ENCODE data around the gene RNF31. TPM values are rescaled to one million over a fixed set of nuclear protein-coding genes. Genes with fewer than 3 reads are reported as not detected.

RNF31 gene
- polyA plus RNA-seq, 1 of the 3 experiments (the other 2 are of a cell fraction), result 19.2 TPM

DNA sequence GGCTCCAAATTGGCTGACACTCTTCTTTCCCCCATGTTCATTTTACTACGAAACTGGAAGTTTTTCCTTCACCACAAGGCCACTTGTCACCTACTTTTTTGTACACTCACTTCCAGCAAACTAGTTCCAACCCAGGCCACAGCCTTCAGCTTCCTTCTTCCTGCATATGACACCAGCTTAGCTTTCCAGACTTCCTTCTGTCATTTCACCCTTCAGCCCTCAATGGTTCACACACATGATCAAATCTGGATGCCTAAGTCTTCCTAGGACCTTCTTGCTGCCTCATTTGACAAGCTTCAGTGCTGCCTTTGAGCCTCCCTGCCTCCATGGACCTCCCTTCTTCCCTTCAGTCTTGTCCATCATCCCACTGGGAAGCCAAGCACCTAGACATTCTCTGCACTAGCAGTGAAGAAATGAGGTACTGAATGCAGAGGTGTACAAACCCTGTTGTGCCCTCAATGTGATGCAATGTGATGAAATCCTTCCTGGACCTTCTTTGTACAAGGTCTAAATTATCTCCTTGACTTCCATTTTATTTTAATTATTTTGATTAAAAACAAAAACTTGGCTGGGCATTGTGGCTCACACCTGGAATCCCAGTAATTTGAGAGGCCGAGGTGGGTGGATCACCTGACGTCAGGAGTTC, 20.3 kb downstream of the RNF31 start:
- CTCF ChIA-PET, result interaction anchor here (1.7 kb wide), 1 partner anchor 17 kb away, joined by 6 read pairs; no protein-coding TSS in a partner anchor

More for the DNA sequence above, 20.3 kb downstream of the RNF31 start:
- H3K9me2 ChIP-seq, result no peaks in the 10 kb centered on the region
- H2AFZ ChIP-seq (ENCODE audit: low read depth), result no peak overlapping the region
- H3K27me3 ChIP-seq (ENCODE audit: insufficient read depth), result no peaks in the 10 kb centered on the region
- H3K4me3 ChIP-seq (ENCODE audit: low read depth in 2 of 2, low read length in 1 of 2), result no peak overlapping the region
- H3K4me1 ChIP-seq (ENCODE audit: control insufficient read depth in 1 of 2, insufficient read depth in 2 of 2, low read depth in 1 of 2, low read length in 1 of 2), result peaks cover 0 to 6% of the 10 kb centered on the region in 2 experiments; a peak in 1 of 4 replicates
- no peak overlapping the region for H3K27ac ChIP-seq (ENCODE audit: low read depth in 2 of 2, low read length in 1 of 2)
- H3K36me3 ChIP-seq (replicated peaks in 1 of 2; ENCODE audit: control insufficient read depth in 1 of 2, insufficient read depth in 2 of 2, low read length in 1 of 2), result peaks cover 16 to 40% of the 10 kb centered on the region in 2 experiments
- H3K4me2 ChIP-seq, result no peak overlapping the region
- no peaks in the 10 kb centered on the region for H4K20me1 ChIP-seq (ENCODE audit: insufficient read depth)
- TF ChIP-seq, protein P1, sequence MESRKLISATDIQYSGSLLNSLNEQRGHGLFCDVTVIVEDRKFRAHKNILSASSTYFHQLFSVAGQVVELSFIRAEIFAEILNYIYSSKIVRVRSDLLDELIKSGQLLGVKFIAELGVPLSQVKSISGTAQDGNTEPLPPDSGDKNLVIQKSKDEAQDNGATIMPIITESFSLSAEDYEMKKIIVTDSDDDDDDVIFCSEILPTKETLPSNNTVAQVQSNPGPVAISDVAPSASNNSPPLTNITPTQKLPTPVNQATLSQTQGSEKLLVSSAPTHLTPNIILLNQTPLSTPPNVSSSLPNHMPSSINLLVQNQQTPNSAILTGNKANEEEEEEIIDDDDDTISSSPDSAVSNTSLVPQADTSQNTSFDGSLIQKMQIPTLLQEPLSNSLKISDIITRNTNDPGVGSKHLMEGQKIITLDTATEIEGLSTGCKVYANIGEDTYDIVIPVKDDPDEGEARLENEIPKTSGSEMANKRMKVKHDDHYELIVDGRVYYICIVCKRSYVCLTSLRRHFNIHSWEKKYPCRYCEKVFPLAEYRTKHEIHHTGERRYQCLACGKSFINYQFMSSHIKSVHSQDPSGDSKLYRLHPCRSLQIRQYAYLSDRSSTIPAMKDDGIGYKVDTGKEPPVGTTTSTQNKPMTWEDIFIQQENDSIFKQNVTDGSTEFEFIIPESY (IDR thresholded peaks at IDR 0.05; ENCODE audit: borderline replicate concordance, low read depth), result no peak
- TF ChIP-seq, protein P2, sequence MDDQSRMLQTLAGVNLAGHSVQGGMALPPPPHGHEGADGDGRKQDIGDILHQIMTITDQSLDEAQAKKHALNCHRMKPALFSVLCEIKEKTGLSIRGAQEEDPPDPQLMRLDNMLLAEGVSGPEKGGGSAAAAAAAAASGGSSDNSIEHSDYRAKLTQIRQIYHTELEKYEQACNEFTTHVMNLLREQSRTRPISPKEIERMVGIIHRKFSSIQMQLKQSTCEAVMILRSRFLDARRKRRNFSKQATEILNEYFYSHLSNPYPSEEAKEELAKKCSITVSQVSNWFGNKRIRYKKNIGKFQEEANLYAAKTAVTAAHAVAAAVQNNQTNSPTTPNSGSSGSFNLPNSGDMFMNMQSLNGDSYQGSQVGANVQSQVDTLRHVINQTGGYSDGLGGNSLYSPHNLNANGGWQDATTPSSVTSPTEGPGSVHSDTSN (IDR thresholded peaks at IDR 0.05), result no peak
- TF ChIP-seq FOXM1 (IDR thresholded peaks at IDR 0.05; ENCODE audit: low read depth), result no peak
- TF ChIP-seq CHD2 (IDR thresholded peaks at IDR 0.05; ENCODE audit: low read length, partially characterized antibody), result no peak
- TF ChIP-seq GABPA (IDR thresholded peaks at IDR 0.05; ENCODE audit: low read depth), result no peak
- TF ChIP-seq SMC3 (IDR thresholded peaks at IDR 0.05; ENCODE audit: low read depth, low read length), result no peak
- TF ChIP-seq, protein P3, sequence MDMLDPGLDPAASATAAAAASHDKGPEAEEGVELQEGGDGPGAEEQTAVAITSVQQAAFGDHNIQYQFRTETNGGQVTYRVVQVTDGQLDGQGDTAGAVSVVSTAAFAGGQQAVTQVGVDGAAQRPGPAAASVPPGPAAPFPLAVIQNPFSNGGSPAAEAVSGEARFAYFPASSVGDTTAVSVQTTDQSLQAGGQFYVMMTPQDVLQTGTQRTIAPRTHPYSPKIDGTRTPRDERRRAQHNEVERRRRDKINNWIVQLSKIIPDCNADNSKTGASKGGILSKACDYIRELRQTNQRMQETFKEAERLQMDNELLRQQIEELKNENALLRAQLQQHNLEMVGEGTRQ (IDR thresholded peaks at IDR 0.05; ENCODE audit: borderline replicate concordance, low read depth, low read length), result no peak
- TF ChIP-seq MEF2A (IDR thresholded peaks at IDR 0.05; ENCODE audit: borderline replicate concordance, low read depth), result no peak
- no peak for TF ChIP-seq RCOR1 (IDR thresholded peaks at IDR 0.05; ENCODE audit: low read length)
- TF ChIP-seq POLR2AphosphoS5 (IDR thresholded peaks at IDR 0.05; ENCODE audit: low read depth, low read length), result no peak
- TF ChIP-seq ELF1 (IDR thresholded peaks at IDR 0.05), result no peak
- no peak for TF ChIP-seq NFIC (IDR thresholded peaks at IDR 0.05; ENCODE audit: borderline replicate concordance)
- TF ChIP-seq SIN3A (IDR thresholded peaks at IDR 0.05; ENCODE audit: borderline replicate concordance, low read depth, low read length), result no peak
- no peak for TF ChIP-seq RFX5 (IDR thresholded peaks at IDR 0.05; ENCODE audit: low read length)
- TF ChIP-seq RAD21 (IDR thresholded peaks at IDR 0.05; ENCODE audit: low read length), result no peak
- TF ChIP-seq, protein P4, sequence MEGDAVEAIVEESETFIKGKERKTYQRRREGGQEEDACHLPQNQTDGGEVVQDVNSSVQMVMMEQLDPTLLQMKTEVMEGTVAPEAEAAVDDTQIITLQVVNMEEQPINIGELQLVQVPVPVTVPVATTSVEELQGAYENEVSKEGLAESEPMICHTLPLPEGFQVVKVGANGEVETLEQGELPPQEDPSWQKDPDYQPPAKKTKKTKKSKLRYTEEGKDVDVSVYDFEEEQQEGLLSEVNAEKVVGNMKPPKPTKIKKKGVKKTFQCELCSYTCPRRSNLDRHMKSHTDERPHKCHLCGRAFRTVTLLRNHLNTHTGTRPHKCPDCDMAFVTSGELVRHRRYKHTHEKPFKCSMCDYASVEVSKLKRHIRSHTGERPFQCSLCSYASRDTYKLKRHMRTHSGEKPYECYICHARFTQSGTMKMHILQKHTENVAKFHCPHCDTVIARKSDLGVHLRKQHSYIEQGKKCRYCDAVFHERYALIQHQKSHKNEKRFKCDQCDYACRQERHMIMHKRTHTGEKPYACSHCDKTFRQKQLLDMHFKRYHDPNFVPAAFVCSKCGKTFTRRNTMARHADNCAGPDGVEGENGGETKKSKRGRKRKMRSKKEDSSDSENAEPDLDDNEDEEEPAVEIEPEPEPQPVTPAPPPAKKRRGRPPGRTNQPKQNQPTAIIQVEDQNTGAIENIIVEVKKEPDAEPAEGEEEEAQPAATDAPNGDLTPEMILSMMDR (IDR thresholded peaks at IDR 0.05), result no peak
- TF ChIP-seq TEAD4 (IDR thresholded peaks at IDR 0.05; ENCODE audit: borderline replicate concordance, insufficient read depth), result no peak
- TF ChIP-seq YY1 (IDR thresholded peaks at IDR 0.05; ENCODE audit: low read depth), result no peak
- no peak for TF ChIP-seq RXRA (IDR thresholded peaks at IDR 0.05; ENCODE audit: borderline replicate concordance, low read depth)
- H3K9me3 ChIP-seq, result no peaks in the 10 kb centered on the region
- H3F3A ChIP-seq (replicated peaks; ENCODE audit: insufficient read depth), result peaks cover 3% of the 10 kb centered on the region
- H3K79me2 ChIP-seq (ENCODE audit: insufficient read depth), result peaks cover 8% of the 10 kb centered on the region
- DNase-seq, result no peak
- 91% methylated on average over 3 of the region's 3 CpGs for WGBS (ENCODE audit: low lambda C conversion rate)
- POLR2A ChIA-PET, result no interaction called here
- no peak overlapping the region for H3K9ac ChIP-seq

Data from SK-N-SH (cell line).